Measurements from ENCODE around the gene GALNT6. TPM values are rescaled to one million over a fixed set of nuclear protein-coding genes. Genes with fewer than 3 reads are reported as not detected.

Gene GALNT6
- total RNA-seq, 1 donor from 2014 or later = 24.0 TPM

GRCh38 chr12:51330186-51330585 lies 61.0 kb downstream of the GALNT6 start:
- DNase-seq = no peak
- ATAC-seq = no peak
- intact Hi-C loops (cut with DNase I) = no loop called here
- H3K36me3 ChIP-seq = no peaks in the 10 kb centered on the region
- no peak overlapping the region for H3K4me3 ChIP-seq
- no peak for TF ChIP-seq CTCF (IDR thresholded peaks at IDR 0.05)
- no peaks in the 10 kb centered on the region for H3K27me3 ChIP-seq (ENCODE audit: low read depth)
- H3K9me3 ChIP-seq = no peaks in the 10 kb centered on the region
- peaks cover 38% of the 10 kb centered on the region for H3K4me1 ChIP-seq
- no peak overlapping the region for H3K27ac ChIP-seq

GRCh38 chr12:51329742-51330141 lies 61.5 kb downstream of the GALNT6 start:
- Histone ChIP-seq H3K36me3 (no peaks in the 10 kb centered on the region), H3K27ac (no peak overlapping the region), H3K27me3 (ENCODE audit: low read depth) (no peaks in the 10 kb centered on the region), H3K4me3 (no peak overlapping the region), H3K9me3 (no peaks in the 10 kb centered on the region), H3K4me1 (peaks cover 43% of the 10 kb centered on the region)
- intact Hi-C loops (cut with DNase I) = no loop called here
- ATAC-seq = no peak
- no peak for DNase-seq
- TF ChIP-seq CTCF (IDR thresholded peaks at IDR 0.05) = no peak

GRCh38 chr12:51328587-51328986 lies 62.6 kb downstream of the GALNT6 start:
- TF ChIP-seq CTCF (IDR thresholded peaks at IDR 0.05) = no peak
- DNase-seq (no peak), ATAC-seq (no peak)
- H3K36me3 ChIP-seq = no peaks in the 10 kb centered on the region
- intact Hi-C loops (cut with DNase I) = no loop called here
- H3K27ac ChIP-seq = no peak overlapping the region
- H3K9me3 ChIP-seq = no peaks in the 10 kb centered on the region
- no peaks in the 10 kb centered on the region for H3K27me3 ChIP-seq (ENCODE audit: low read depth)
- H3K4me1 ChIP-seq = peaks cover 48% of the 10 kb centered on the region
- H3K4me3 ChIP-seq = no peak overlapping the region

- H3K4me3 ChIP-seq = no peak overlapping the region
- intact Hi-C loops (cut with DNase I) = no loop called here
- DNase-seq = peak; percentile 68
- no peaks in the 10 kb centered on the region for H3K27me3 ChIP-seq (ENCODE audit: low read depth)
- TF ChIP-seq CTCF (IDR thresholded peaks at IDR 0.05) = no peak
- no peaks in the 10 kb centered on the region for H3K9me3 ChIP-seq
- no peaks in the 10 kb centered on the region for H3K36me3 ChIP-seq
- H3K4me1 ChIP-seq = peaks cover 48% of the 10 kb centered on the region
- H3K27ac ChIP-seq = peak overlapping the region; percentile 66
- ATAC-seq = peak; percentile 65 to 78
Measured at GRCh38 chr12:51326698-51327439, 64.3 kb downstream of the GALNT6 start.

GRCh38 chr12:51324953-51325352 lies 66.3 kb downstream of the GALNT6 start:
- DNase-seq = no peak
- peak overlapping the region; percentile 26 for H3K27ac ChIP-seq
- ATAC-seq = no peak
- no peaks in the 10 kb centered on the region for H3K9me3 ChIP-seq
- intact Hi-C loops (cut with DNase I) = no loop called here
- TF ChIP-seq CTCF (IDR thresholded peaks at IDR 0.05) = no peak
- H3K27me3 ChIP-seq (ENCODE audit: low read depth) = no peaks in the 10 kb centered on the region
- H3K4me1 ChIP-seq = peaks cover 62% of the 10 kb centered on the region
- no peaks in the 10 kb centered on the region for H3K36me3 ChIP-seq
- H3K4me3 ChIP-seq = no peak overlapping the region
